Bone marrow (tissue), 2 donors: ENCODE measurements around the gene GDF3.
"Not testable (repeated sequence)": the region's sequence is repeated elsewhere in the genome, so short reads cannot be mapped to it uniquely, and the experiment has no call there.

Experiments used
- DNase-seq, 2 donors: peaks; one replicate each; lab custom pipeline; 2025; lab: John Stamatoyannopoulos, UW

The GDF3 gene

DNA sequence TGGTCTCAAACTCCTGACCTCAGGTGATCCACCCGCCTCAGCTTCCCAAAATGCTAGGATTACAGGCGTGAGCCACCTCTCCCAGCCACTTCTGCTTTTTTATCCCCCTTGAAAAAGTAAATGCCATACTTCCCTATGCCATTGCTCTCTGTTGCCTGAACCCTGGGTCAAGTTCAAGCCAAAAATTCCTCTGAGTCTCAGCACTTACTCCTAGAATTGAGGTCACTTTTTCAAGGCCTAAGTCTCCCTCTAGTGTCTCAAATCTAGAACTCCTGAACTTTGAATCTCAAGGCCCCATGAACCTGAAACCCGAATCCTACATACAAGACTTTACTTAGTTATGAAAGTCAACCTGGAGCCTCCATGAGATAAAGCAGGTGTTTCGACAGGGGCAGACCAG is 28.4 kb downstream of the GDF3 start:
- DNase-seq: peak in 1 of 2 donors; percentile 64

DNA sequence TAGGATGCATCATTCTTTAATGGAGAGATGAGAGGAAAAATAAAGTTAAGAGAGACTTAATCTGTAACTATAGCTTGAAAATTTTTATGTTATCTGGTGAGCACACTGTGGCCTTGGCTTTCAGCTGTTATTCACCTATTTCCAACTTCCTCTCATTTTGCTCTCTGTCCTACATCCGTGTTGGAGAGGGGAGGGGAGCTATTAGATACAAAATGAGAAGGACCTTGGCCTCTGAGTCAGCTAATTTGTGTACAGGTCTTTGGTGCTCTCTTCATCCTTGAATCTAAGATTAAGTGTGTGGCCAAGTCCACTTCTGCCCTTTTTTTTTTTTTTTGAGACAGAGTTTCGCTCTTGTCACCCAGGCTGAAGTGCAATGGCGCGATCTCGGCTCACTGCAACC is 29.0 kb downstream of the GDF3 start:
- DNase-seq: no peak

DNA sequence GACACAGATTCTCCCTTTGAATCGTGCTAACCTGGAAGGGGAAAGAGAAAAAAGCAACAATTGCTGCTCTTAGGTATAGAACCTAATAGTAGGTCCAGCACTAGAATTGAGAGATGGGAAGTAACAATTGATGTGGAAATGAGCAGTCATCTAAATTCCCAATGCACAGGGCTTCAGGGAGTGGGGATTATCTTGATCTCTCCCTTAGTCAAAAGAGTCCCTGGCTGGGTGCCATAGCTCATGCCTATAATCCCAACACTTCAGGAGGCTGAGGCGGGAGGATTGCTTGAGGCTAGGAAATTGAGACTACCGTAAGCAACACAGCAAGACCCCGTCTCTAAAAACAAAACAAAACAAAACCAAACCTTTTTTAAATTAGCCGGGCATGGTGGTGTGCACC is 33.8 kb downstream of the GDF3 start:
- DNase-seq: no peak

DNA sequence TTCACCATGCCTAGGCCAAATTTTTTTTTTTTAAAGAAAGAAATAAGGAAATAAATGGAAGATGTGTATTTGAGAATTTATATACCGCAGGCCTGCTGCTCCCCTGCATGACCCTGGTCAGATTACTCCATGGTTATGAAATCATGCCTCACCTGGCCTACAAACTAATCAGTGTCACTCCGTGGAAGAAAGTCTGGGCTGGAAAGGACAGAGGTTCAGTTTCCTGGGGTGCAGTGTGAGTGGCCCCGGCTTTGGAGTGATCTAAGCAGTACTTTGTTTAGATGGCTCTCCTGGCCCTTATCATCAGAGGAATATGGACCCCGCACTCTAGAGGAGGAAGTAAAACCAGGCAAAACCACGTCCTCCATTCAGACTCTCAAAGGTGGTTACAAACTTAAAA is 39.5 kb downstream of the GDF3 start:
- no peak for DNase-seq

DNA sequence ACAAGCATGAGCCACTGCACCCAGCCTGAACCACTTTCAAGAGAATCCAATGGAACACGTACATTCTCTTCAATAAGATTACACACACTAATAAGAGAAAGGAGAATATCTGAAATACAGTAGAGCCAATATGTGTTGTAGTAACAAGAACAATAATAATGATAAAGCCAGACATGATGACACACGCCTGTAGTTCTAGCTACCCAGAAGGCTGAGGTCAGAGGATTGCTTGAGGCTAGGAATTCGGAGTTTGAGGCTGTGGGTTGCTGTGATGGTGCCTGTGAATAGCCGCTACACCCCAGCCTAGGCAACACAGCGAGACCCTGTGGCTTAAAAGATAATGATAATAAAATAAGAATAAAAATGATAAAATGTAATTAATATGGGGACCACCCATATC is 45.5 kb downstream of the GDF3 start:
- no peak for DNase-seq

DNA sequence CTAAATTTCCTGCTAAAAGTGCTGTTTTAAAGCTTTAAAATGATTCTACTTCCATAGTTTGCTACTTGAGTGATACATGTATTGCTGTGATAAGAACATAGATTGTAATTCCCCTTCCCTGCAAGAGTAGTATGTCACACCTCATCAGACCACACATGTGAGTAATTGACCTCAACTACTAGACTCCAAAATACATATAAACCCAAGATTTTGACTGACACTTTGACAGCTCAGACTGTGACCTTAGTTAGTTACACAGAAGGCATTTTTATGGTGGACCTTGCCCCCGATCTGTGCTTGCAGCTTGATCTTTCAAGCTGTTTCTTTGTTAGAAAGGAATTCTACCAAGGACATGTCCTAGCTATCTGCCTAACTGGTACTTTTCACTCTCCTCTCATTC is 48.5 kb downstream of the GDF3 start:
- no peak for DNase-seq

DNA sequence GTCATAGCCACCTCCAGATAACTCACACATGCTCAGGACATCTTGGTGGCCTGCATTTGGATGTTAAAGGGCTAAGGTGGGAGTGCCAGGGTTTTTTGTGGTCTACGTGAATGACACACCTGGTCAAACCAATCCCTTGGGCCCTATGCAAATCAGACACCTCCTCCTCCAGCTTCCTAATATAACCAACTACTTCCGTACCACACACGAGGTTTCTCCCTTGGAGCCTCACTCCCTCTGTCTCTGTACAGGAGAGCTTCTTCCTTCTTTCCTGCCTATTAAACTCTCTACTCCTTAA is 49.4 kb downstream of the GDF3 start:
- DNase-seq: no peak

DNA sequence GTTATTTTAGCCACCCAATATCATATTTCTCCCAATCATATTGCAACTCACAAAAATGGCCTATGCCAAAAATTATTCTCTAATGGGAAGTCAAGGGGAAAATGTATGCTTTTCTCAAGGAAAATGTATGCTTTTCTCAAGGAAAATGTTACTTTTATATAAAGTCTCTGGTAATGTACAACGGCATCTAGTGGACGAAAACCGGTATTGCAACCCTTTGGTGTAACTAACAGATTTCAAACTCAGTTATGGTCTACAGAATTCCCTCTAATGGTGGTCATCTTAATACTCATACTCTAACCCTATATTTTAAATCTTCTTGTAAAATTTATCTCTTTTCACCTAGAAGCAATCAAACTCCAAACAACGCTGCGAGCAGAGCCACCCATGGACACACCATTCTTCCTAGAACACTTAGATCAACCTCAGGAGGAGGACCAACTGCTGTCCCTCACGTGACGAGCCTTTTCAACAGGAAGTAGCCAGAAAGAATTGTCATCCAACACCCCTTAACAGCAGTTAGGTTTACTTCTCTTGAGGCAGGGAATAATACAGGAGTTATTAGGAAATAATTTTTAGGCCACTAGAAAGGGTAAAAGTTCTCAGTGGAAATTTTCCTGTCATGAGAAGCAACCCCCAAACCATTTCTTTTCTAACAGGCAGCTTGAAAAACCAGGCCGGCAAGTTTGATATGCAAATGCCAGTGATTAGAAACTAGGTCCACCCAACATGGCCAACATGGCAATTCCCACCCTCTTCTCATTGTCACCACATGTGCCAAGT is 50.0 kb downstream of the GDF3 start:
- peak in 1 of 2 donors; percentile 41 for DNase-seq

DNA sequence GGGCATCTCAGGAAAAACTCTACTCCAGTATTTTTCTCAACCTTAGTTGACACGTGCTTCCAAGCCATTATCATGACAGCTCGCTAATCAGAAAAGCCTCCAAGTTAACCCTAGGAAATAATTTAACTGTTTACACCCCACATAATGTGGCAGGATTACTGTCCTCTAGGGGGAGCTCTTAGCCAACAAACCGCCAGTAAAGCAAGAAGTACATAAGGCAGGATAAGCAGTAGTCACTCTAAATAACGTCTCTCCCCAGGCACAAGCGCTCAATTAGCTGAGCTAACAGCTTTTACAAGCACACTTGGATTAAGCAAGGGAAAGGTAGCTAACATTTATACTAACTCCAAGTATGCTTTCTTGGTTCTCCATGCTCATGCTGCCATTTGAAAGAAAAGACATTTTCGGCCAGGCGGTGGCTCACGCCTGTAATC is 52.7 kb downstream of the GDF3 start:
- peak in 1 of 2 donors; percentile 24 for DNase-seq

DNA sequence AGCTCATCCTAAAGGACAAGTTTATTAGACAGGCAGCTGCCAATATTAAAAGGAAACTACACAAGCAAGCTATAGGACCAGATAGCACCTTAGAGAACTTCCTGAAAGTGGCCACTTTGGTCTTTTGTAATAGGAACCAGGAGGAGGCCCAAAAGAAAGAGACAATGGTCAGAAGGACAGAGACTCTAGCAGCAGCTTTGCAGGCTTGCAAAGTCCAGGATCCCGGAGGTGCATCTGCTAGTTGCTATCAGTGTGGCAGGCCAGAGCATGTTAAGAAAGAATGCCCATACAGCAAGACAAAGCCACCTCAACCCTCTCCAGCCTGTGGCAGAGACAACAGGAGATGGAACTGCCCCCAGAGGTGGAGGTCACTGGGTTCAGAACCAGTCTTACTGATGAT is 53.3 kb downstream of the GDF3 start:
- no peak for DNase-seq

DNA sequence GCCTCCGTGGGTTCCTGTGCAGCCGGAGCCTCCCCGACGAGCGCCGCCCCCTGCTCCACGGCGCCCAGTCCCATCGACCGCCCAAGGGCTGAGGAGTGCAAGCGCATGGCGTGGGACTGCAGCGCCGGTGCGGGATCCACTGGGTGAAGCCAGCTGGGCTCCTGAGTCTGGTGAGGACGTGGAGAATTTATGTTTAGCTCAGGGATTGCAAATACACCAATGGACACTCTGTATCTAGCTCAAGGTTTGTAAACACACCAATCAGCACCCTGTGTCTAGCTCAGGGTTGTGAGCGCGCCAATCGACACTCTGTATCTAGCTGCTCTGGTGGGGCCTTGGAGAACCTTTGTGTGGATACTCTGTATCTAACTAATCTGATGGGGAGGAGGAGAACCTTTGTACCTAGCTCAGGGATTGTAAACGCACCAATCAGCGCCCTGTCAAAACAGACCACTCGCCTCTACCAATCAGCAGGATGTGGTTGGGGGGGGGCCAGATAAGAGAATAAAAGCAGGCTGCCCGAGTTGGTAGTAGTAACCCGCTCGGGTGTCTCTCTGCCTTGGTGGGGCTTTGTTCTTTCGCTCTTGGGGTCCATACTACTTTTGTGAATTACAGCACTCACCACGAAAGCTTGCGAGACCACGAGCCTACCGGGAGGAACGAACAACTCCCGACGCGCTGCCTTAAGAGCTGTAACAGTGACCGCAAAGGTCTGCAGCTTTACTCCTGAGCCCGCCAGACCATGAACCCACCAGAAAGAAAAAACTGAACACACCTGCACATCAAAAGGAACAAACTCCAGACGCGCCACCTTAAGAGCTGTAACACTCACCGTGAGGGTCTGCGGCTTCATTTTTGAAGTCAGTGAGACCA is 55.2 kb downstream of the GDF3 start:
- DNase-seq: not testable (repeated sequence)
